Epithelial cell of esophagus (primary cell): ENCODE measurements around the gene RPL28.

Source experiments
- DNase-seq: peaks from one replicate; pipeline ENCODE4 v3.0.0; 2010; ENCODE audit warnings: low read depth
- H3K4me3 ChIP-seq: 2 replicates; pipeline ENCODE4 v1.5.1; 2011; ENCODE audit warnings: mild to moderate bottlenecking, low read length, control low read depth
- TF ChIP-seq, protein P1 (sequence below): IDR thresholded peaks from 2 replicates; pipeline ENCODE4 v1.5.1; 2011; ENCODE audit warnings: low read depth, mild to moderate bottlenecking, low read length, control low read depth, inconsistent platforms; ENCODE audit not compliant: insufficient read depth; ENCODE audit errors: missing control alignments

RPL28 gene

DNA sequence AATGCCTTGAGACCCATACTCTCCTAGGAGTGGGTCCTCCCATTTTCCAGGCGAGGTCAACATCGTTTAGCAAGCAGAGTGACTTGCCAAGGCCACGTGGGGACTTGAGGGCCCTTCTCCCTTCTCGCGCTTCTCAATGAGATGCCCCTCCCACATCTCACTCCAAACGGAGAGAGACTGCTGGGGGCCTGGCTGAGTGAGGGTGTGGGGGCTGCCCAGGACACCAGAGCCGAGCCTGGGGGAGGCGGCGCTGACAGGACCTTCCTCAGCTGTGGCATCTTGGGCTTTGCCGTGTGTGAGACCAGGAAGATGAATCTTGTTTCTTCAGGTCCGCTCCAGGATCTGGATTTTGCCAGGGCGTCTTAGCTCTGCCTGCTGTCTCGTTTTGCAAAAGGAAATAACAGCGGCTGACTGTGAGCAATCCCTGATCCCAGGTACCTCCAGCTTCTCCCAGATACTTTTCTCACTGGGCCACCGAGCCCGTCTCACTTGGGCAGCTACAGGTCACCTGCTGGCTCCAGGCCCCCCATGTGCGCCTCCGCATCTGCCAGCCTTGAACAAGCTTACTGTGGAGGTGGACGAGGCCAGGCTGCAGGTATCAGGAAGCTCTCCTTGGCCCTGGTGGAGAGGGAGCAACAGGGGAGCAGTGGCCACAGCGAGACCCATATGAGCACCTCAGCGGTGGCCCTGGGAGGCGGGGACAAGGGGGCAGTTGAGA, 37.3 kb upstream of the RPL28 start:
- TF ChIP-seq, protein P1, sequence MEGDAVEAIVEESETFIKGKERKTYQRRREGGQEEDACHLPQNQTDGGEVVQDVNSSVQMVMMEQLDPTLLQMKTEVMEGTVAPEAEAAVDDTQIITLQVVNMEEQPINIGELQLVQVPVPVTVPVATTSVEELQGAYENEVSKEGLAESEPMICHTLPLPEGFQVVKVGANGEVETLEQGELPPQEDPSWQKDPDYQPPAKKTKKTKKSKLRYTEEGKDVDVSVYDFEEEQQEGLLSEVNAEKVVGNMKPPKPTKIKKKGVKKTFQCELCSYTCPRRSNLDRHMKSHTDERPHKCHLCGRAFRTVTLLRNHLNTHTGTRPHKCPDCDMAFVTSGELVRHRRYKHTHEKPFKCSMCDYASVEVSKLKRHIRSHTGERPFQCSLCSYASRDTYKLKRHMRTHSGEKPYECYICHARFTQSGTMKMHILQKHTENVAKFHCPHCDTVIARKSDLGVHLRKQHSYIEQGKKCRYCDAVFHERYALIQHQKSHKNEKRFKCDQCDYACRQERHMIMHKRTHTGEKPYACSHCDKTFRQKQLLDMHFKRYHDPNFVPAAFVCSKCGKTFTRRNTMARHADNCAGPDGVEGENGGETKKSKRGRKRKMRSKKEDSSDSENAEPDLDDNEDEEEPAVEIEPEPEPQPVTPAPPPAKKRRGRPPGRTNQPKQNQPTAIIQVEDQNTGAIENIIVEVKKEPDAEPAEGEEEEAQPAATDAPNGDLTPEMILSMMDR, result no peak
- no peak for DNase-seq
- no peak overlapping the region for H3K4me3 ChIP-seq

DNA sequence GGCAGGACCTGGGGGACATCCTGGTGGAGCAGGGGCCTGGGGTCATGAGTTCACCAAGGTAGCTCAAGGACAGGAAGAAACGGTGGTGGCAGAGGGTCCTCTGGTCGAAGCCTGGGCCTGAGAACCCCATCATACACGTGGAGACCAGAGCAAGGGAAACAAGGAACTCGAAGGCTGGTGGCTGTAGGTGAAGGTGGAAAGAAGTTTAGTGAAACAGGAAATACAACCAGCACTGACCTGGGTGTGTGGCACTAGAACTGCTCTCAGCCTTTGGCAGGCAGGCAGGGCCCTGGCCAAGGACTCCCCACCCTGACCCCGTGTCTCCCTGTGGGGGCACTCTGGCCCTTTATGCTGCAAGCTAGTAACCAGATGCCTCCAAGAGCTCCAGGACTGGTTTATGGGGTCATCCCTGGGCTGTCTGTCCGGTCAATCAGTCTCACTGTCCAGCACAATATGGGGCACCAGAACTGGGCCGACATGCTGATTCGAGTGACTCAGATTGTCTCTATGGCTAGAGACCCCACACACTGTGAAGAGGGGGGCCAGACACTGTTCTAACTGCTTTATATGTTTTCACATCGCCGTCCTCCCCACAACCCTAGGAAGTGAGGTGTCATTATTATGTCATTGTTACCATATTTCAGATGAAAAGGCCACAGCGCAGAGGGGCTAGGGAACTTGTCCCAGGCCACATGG, 35.0 kb upstream of the RPL28 start:
- TF ChIP-seq, protein P1, result no peak
- no peak for DNase-seq
- H3K4me3 ChIP-seq, result no peak overlapping the region

DNA sequence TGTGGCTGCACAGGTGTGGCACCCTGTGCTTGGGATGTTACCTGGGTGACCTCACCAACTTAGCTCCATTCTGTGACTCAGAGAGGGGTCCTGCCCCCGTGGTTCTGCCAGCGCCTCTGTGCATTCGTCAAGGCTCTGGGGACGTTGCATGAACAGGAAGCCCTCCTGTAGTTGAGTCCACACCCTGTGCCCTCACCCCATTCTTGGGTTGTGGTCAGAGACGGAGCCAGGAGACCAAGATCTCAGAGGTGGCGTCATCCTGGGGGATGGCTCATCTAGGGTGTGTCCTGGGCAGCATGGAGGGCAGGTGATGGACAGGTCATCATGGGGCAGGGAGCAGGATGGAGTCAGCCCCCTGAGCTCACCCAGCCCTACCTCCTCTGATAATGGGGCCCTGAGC, 33.7 kb upstream of the RPL28 start:
- no peak overlapping the region for H3K4me3 ChIP-seq
- peak; percentile 47 for DNase-seq
- TF ChIP-seq, protein P1, result no peak

DNA sequence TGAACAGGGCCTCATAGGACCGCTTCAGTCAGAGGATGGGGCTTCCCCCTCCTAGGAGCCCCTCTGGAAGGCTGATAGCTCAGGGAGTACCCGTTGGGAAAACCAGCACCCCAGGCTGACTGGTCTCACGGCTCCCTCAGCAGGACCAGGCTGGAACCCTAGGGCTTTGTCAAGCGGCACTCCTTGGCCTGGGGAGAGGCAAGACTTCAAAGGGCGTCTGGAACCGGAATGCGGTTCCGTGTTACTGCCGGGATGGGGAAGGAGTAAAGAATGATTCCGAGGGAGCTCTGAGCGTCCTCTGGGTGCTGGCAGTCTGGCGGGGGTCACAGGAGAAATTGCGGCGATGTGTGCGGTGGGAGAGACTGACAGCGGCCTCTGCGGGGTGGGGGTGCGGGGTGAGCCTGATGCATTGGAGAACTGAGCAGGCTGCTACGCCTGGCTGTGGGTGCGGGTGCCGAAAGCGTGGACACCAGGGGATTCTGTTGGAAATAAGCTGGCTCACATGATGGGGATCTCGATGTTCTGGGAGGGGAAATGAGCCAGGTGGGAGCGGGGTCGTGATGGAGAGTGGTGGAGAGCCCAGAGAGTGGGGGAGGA, 33.1 kb upstream of the RPL28 start:
- H3K4me3 ChIP-seq, result no peak overlapping the region

DNA sequence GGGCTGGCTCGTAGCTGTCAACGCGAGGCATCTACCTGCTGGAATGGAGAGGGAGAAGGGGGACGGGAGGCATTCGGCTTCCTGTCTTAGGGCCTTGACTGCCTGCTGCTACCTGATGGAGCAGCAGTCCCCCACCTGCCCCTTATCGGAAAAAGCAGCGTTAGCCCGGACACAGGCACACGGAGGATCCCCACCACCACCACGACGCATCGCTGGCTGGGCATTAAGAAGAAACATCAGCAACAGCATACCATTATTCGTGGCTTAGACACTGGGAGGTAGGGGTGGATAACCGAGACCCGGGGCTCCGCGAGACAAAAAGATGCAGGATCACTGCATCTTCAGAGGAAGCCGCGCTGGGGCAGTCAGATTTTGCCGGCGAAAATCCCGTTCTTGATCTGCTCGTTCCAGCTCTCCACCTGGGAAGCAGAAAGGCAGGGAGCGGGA, 32.4 kb upstream of the RPL28 start:
- peak overlapping the region; percentile 44 for H3K4me3 ChIP-seq
- TF ChIP-seq, protein P1, result no peak
- DNase-seq, result no peak

More for the DNA sequence above, 33.1 kb upstream of the RPL28 start:
- TF ChIP-seq, protein P1, result no peak
- DNase-seq, result no peak

DNA sequence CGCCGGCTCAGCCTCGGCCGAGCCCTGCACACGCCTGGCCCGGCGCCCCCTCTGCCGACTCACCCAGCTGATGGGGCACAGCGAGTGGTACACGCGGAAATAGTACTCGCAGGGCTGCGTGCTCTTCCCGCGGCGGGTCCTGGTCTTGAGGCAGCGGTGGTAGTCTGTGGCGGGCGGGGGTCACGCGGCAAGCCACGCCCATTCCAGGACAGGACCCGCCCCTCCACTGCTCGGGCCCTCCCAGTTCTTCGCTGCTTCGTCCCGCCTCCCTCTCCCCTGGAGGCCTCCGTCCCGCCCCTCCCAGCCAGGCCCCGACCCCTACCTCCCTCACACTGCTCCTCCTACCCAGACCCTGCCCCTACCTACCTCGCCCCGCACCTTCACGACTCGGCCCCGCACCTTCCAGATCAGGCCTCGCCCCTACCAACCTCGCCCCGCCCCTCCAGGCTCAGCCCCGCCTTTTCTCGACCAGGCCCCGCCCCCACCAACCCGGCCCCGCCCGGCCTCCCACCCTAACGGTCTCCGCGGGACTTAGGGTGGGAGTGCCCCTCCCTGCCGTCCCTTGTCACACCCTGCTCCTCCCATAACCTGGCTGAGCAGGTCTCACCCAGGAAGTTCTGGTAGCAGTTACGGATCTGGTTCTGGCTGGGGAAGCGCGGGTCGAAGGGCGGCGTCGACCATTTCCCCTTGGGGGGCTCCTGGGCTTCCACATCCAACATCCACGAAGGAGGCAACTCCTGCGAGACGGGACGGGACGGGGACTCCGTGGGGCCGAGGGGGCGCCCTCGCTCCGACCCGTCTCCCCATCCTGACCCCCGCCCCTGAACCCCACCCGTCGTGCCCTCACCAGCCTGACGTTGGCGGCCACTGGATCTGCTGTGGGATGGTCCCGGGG, 31.7 kb upstream of the RPL28 start:
- TF ChIP-seq, protein P1, result no peak
- H3K4me3 ChIP-seq, result peak overlapping the region; percentile 44

More for the DNA sequence above, 31.7 kb upstream of the RPL28 start:
- DNase-seq, result peak; percentile 70
